Thyroid gland (tissue), 4 donors: ENCODE data around the gene INPP4A.

Source experiments
- CTCF ChIP-seq, 6 experiments: fragments of 200-600 bp in 3 of 6; fragments of 450-650 bp in 3 of 6; sonication (generic) in 3 of 6; IDR thresholded peaks; one replicate each; pipeline ENCODE4 v1.5.1; 2016 to 2019; ENCODE audit warnings: antibody characterized with exemption in 6 of 6, mild to moderate bottlenecking in 2 of 6, inconsistent platforms in 1 of 6, moderate library complexity in 1 of 6
- POLR2A ChIP-seq, 2 donors: fragments of 450-650 bp; IDR thresholded peaks; one replicate each; pipeline ENCODE4 v1.6.1; 2017; ENCODE audit warnings: antibody characterized with exemption in 2 of 2, mild to moderate bottlenecking in 2 of 2, moderate library complexity in 1 of 2

DNA sequence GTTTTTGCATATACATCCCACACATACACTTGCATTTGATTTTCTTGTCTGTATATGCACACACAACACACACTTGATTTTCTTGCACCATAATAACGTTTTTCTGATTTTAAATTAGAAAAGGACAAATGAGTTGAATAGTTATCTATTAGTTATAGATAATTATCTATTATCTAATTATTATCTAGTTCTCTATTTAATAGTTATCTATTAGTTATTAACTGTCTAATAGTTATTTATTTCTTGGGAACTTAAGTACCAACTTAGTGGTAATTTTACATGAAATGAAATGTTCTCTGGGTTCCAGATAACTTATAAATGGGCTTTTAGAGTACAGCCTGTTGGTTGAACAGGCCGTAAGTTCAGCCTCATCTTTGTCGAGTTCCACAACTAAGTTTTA is 23.0 kb downstream of the INPP4A start:
- TF ChIP-seq CTCF (IDR thresholded peaks at IDR 0.05) (no peak), POLR2A (IDR thresholded peaks at IDR 0.05) (no peak)
